HL-60/S4 treated with retinoic acid at 250 ng/mL for 4 days and 3 days (cell line): ENCODE results near the gene KANSL1.
"Not testable (repeated sequence)": the region's sequence is repeated elsewhere in the genome, so short reads cannot be mapped to it uniquely, and the experiment has no call there.

Experiments used
- in situ Hi-C: fragments of 300-500 bp; cut with MboI; formaldehyde crosslinking; loops from 2 replicates; pipeline ENCODE4 v1.7.0; 2022; ENCODE audit warnings: low sequenced_read_pairs

Gene KANSL1, protein sequence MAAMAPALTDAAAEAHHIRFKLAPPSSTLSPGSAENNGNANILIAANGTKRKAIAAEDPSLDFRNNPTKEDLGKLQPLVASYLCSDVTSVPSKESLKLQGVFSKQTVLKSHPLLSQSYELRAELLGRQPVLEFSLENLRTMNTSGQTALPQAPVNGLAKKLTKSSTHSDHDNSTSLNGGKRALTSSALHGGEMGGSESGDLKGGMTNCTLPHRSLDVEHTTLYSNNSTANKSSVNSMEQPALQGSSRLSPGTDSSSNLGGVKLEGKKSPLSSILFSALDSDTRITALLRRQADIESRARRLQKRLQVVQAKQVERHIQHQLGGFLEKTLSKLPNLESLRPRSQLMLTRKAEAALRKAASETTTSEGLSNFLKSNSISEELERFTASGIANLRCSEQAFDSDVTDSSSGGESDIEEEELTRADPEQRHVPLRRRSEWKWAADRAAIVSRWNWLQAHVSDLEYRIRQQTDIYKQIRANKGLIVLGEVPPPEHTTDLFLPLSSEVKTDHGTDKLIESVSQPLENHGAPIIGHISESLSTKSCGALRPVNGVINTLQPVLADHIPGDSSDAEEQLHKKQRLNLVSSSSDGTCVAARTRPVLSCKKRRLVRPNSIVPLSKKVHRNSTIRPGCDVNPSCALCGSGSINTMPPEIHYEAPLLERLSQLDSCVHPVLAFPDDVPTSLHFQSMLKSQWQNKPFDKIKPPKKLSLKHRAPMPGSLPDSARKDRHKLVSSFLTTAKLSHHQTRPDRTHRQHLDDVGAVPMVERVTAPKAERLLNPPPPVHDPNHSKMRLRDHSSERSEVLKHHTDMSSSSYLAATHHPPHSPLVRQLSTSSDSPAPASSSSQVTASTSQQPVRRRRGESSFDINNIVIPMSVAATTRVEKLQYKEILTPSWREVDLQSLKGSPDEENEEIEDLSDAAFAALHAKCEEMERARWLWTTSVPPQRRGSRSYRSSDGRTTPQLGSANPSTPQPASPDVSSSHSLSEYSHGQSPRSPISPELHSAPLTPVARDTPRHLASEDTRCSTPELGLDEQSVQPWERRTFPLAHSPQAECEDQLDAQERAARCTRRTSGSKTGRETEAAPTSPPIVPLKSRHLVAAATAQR (N-terminal part only)

DNA sequence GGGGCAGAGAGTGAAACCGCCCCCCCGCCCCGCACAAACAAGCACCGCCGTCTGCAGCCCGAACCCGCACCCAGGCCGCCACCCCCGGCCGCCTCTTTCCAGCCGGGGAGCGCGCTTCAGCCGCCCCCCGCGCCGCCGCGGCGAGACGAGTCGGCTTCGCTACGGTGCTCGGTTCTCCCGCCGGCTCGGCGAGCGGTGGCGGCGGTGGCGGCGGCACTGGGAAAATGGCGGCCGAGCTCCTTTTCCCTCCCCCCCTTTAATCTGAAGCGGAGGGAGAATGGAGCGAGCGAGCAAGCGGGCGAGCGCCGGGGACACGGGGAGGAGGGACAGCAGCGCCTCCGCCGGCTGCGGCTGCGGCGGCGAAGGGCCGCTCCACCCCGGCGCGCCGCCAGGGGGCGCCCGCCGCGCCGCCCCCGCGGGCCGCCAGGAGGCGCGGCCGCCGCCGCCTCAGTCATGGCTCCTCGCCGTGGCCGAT lies at the start of gene KANSL1:
Gene KANSL1, minus strand, starts transcription at position 279 of the 475 bp plus-strand sequence. CDS start 21,286 bp downstream, outside the sequence.
- in situ Hi-C loops = no loop called here

DNA sequence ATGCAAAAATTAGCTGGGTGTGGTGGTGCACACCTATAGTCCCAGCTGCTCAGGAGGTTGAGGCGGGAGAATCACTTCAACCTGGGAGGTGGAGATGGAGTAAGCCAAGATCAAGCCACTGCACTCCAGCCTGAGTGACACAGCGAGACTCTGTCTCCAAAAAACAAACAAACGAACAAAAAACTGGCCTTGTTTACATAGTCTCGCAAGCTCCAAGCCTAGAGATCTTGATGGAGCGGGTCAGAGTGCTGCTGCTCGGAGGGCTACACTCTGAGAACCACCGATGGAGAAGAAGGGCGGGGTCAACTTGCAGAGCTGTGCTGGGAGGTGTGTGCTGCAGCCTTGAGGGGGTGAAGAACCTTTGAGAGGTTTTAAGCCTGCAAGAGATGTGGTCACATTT lies 38.1 kb upstream of the KANSL1 start:
- in situ Hi-C loops = not testable (repeated sequence)

DNA sequence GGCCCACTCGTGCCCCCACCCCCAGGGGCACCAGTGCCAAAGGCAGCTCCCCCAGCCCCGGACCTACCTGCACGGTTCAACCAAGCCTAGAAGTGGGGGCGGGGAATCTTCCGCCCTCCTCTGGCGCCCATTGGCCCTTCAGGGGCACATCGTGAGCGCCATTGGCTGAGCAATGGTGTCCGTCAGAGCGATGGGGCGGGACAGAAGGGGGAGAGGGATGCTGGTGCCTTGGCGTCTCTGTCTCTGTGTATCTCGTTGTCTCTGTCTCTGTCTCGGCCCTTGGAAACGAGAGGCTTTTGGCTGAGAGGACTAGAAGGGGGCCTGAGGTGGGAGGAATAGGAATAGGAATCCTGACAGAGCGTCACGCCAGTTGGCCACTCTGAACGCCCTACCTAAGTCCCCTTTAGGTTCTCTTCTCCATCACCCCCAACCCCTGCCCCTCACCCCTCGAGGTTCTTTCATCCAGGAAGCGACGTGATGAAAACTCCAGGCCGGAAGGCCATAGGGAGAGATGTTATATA lies 32.1 kb upstream of the KANSL1 start:
- in situ Hi-C loops = not testable (repeated sequence)

DNA sequence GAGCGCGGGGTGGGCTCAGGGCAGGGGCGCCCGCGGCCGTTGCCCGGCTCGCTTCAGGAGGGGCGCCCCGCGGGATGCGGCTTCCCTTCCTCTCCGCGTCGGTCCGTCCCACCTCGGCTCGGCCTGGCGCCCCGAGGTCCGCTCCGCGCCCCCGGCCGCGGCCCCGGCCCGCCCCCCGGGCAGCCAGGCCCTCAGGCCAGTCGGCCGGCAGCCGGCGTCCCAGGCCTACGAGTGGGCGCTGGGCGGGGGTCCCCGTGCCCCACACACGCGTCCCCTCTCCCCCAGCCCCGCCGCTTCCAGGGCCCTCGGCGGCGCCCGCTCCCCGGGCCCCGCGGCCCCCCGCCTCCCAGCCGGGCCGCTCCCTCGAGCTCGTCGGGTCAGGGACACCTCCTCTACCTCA lies 31.6 kb upstream of the KANSL1 start:
- in situ Hi-C loops = not testable (repeated sequence)

DNA sequence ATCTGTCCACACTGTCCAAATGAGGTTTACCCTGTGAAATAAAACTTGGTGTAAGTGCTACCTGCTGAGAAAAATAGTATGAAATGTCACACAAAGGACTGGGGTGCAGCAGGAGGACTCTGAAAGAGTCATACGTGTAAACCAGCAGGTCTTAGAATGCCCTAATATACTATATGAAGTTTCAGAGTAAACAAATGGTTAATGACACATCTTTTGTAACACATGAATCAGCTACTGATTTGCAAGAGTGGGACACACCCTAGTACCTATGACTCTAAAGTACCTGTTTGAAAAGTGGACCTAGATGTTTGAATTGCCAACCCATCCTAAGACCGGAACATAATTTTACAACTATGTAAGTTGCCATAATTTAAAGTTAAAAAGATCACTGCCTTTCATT lies 29.8 kb upstream of the KANSL1 start:
- in situ Hi-C loops = not testable (repeated sequence)

DNA sequence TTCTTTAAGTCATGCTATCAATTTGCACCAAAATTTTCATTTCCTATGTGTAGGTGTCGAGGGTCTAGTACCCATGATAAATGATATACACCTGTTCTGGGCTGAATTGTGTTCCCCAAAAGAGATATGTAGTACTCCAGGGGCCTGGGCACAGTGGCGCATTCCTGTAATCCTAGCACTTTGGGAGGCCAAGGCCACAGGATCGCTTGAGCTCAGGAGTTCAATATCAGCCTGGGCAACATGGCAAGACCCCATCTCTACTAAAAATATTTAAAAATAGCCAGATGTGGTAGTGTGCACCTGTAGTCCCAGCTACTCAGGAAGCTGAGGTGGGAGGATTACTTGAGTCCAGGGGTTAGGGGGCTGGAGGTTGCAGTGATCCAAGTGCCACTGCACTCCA lies 23.5 kb upstream of the KANSL1 start:
- in situ Hi-C loops = no loop called here

DNA sequence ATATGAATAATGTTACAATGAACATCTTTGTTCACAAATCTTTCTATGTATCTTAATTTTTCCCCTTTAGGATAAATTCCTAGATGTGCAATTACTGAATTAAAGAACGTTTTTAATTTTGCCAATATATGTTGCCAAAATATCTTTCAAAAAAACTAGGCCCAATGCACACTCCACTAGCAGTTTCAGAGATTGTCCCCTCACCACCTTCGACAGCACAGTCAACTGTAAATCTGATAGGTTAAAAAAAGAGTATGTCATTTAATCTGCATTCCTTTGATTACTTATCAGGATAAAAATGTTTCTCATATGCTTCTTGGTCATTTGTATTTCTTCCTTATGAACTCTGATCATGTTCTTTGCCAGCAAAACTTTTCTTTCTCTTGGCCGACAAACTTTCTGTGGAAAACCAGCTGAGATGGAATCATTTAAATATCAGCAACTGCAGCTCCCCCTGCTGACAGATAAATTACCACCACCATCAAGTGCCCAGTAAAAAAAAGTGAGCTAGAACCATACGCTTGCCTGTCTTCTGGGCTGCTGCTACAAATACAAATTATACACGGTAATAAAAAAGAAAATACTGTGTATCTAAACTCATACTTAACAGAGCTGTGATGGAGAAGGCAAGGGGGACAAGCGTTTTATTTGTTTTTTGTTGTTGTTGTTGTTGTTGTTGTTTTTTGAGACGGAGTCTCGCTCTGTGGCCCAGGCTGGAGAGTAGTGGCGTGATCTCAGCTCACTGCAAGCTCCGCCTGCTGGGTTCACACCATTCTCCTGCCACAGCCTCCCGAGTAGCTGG lies 19.6 kb upstream of the KANSL1 start:
- in situ Hi-C loops = no loop called here

DNA sequence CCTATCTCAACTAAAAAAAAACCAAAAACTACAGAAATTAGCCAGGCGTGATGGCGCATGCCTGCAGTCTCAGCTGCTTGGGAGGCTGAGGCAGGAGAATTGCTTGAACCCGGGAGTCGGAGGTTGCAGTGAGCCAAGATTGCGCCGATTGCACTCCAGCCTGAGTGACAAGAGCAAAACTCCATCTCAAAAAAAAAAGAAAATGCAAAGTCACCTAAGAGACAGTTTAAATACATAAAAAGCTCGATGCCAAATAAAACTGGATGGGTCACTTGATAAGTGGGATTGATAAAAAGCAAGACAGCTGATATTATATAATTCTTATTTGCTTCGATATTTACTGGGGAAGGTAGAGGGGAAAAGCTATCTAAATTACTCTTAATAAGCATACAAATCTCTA lies 15.8 kb upstream of the KANSL1 start:
- in situ Hi-C loops = no loop called here

DNA sequence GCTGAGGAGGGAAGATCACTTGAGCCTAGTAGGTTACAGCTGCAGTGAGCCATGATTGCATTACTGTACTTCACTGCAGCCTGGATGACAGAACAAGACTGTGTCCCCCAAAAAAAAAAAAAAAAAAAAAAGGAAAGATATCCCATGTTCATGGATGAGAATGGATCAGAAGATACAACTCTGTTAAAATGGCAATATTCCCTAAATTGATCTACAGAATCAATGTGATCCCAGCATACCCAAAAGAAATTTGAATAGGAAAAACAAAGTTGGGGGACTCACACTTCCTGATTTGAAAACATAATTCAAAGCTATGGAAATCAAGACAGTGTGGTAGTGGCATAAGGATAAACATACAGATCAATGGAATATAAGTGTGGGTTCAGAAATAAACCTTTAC lies 12.7 kb upstream of the KANSL1 start:
- in situ Hi-C loops = no loop called here

DNA sequence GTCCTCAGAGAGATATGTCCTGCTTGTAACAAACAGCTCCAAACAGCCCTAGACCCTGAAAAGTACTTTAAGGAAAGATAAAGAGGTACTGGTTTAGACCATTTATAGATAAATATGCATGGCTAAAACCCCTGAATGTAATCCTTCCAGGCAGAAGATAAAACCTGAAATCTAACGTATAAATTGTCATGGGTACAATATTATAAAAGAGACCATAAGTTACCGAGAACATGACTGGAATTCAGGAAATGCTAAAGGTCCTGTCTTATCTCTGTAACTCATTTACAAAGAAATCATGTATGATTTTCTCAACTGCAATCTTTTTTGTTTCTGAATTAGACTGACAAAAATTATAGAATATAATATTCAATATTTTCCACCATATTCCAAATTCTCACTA lies 9.2 kb upstream of the KANSL1 start:
- in situ Hi-C loops = no loop called here

DNA sequence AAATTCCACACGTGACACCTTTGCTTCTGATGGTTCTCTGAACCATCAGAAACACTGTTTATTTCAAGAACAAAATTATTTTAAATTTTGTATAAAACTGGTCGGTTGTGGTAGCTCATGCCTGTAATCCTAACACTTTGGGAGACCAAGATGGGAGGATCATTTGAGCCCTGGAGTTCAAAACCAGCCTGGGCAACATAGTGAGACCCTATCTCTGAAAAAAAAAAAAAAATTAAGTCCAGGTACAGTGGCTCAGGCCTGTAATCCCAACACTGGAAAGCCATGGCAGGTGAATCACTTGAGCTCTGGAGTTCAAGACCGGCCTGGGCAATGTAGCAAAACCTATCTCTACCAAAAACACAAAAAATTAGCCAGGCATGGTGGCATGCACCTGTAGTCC lies 8.3 kb upstream of the KANSL1 start:
- in situ Hi-C loops = no loop called here

DNA sequence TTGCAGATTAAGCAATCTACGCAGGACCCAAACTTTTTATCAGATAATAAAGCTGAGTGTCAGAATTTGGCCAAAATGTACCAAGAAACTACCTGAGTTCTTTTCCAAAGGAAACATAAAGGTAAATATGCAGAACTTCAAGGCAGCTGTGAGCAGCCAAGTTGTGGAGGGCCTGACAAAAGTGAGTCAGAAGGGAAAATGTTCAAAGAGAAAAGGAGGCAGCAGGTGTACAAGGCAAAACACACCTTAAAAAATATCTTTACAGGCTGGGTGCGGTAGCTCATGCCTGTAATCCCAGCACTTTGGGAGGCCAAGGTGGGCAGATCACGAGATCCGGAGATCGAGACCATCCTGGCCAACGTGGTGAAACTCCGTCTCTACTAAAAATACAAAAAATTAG lies 7.0 kb upstream of the KANSL1 start:
- in situ Hi-C loops = no loop called here

DNA sequence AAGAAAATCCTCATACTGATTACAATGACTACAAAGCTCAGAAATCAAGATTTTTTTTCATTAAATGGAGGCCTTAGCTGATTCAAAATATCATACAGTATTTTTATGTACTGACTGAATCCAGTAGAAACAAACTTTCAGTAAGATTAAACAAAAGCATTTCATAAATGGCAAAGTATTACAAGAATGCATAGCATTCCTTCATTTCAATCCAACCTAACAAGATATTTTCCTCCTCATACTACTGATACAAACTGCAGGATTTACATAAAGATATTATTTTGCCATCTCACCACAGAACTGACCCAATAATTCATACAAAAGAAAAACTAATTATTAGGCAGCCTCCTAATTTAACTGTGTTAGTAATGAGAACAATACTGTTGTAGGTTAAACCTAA lies 6.2 kb upstream of the KANSL1 start:
- in situ Hi-C loops = no loop called here

DNA sequence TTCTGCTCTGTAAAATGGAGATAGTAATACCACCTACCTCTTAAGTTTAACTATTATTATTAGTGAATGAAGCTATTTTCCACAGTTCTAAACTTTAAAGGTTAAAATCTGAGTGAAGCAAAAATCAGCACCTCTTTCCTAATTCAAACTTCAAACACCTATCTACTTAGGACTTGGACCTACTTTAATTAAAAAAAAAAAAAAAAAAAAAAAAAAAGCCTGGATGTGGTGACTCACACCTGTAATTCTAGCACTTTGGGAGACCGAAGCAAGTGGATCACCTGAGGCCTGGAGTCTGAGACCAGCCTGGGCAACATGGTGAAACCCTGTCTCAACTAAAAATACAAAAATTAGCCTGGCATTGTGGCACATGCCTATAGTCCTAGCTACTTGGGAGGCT lies 5.0 kb upstream of the KANSL1 start:
- in situ Hi-C loops = no loop called here

DNA sequence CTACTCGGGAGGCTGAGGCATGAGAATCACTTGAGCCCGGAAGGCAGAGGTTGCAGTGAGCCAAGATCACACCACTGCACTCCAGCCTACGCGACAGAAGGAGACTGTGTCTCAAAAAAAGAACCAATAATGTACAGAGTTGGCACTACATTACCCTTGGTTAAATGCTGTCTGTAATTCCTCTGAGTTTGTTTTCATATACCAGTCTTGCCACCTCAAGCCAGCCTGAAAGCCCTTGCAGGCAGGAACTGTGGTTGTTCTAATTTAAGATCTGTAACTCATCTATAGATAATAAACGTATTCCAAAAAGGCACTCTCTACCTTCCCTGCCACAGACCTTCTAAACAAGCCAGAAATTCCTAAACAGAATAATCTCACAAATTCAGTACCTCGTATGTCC lies 4.3 kb upstream of the KANSL1 start:
- in situ Hi-C loops = no loop called here

DNA sequence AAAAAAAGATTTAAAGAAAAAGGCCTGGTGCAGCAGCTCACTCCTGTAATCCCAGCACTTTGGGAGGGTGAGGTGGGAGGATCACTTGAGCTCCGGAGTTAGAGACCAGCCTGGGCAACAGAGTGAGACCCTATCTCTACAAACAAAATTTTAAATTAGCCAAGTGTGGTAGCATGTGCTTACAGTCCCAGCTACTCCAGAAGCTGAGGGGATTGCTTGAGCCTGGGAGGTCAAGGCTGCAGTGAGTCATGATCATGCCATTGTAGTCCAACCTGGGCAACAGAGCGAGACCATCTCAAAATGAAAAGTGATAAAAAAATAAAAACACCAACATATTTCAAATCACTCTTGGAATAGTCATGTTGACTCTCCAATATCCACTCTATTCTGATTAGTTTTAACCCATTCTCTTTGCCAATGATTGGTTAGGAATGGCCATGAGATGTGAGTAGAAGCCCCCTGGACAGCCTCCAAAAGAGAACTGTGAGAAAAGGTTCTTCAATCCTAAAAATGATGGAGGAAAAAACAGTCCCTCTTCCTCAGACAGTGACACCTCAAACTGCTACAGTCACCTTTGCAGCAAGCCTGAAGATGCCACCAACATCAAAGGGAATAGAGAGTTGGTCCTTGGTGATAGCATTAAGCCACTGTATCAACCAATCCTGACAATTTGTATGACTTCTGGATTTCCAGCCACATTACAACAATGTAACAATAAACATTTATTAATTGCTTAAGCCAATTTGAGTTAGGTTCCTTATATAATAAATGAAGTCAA lies 2.9 kb upstream of the KANSL1 start:
- in situ Hi-C loops = no loop called here

DNA sequence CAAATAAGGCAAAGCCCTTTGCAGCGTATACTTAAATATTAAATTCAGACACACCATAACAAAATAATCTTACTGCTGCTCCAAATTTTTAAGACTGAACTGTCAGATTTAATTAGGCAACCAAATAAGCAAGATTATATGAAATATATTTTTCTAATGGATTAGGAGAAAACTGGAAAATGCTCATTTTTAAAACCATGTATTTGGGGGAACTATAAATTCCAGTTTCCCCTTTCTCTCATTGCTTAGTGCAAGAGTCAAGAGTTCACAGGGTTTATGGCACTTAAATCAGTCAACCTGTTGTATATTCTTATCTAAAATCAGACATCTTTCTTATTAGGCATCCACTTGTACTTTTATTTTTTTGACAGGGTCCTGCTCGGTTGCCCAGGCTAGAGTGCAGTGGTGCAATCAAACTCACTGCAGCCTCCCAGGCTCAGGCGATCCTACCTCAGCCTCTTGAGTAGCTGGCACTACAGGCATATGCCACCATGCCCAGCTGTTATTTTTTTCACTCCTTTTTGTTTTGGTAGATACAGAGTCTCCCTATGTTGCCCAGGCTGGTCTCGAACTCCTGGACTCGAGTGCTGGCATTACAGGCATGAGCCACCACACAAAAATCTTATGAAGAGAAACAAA lies 2.1 kb upstream of the KANSL1 start:
- in situ Hi-C loops = no loop called here

DNA sequence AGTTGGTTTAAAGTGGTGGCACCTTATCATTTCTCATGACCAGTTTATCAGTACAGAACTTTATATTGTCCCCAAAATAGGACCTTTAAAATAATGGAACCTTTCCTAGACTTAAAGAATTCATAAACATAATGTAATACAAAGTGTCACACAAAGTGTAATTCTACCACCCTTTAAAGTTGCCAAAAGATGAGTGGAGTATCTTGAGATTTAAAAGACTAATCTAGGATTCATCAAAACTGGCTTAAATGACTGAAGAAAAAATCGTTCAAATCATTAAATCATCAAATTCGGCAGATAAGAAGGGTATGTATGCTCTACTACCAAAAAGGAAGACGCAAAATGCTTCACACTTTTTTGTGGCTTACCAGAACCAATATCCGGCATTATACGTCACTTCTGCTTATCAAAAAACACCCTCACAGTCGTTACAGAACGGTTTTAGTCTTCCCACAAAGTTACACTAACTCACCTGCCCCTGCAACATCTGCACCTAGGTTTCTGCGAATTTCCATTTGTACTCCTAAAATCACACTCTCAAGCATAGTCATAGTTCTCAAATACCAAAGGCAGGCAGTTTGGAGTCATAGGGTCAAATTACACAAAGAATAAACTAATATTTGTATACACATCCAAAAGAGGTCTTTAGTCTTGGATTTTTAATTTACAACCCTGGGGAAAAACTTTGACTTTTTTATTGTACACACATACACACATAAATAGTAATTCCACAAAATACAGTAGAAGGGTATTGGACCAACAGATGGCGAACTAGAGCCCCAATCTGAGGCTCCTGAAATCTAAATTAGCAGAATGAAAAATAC lies 1.4 kb upstream of the KANSL1 start:
- in situ Hi-C loops = no loop called here
